GM15510 (cell line): ENCODE results near the gene SNX25.
A peak's percentile ranks its signal among the peaks of the same experiment; 100 is the strongest.

Experiments used
- POLR2A ChIP-seq: IDR thresholded peaks from 3 replicates; pipeline ENCODE4 v1.6.1; 2011; ENCODE audit warnings: borderline replicate concordance; ENCODE audit not compliant: insufficient read length; ENCODE audit errors: extremely low read depth

SNX25 gene

DNA sequence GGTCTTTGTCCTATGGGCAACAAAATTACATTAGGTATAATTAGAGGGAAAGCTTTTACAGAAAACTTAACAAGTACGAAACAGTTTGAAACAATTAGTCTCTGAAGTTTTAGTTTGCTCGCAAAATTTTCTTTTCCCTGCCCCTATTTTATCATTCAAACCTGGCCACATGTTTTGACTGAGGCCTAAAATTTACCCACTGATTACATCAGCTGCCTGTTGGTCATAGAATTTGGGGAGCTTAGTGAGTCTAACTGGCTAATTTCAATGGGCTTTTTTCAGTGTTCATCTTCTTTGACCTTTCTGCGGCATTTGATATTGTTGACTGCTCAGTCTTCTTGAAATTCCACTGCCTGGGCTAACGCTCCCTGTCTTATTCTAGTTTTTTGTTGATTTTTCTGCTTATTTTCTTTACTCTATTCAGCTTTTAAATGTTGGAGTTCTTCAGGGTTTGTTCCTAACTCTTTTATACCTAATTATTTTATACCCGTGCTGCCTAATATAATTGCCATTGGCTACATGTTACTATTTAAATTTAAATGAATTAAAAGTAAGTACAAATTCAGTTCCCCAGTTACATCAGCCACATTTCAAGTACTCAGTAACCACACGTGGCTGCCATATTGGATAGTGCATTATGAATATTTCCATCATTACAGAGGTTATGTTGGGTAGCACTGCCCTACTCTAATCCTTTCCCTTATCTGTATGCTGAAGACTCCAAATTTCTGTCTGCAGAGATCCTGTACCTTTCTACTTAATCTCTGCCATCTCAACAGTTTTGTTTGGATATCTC is 87.5 kb downstream of the SNX25 start:
- no peak for TF ChIP-seq POLR2A

DNA sequence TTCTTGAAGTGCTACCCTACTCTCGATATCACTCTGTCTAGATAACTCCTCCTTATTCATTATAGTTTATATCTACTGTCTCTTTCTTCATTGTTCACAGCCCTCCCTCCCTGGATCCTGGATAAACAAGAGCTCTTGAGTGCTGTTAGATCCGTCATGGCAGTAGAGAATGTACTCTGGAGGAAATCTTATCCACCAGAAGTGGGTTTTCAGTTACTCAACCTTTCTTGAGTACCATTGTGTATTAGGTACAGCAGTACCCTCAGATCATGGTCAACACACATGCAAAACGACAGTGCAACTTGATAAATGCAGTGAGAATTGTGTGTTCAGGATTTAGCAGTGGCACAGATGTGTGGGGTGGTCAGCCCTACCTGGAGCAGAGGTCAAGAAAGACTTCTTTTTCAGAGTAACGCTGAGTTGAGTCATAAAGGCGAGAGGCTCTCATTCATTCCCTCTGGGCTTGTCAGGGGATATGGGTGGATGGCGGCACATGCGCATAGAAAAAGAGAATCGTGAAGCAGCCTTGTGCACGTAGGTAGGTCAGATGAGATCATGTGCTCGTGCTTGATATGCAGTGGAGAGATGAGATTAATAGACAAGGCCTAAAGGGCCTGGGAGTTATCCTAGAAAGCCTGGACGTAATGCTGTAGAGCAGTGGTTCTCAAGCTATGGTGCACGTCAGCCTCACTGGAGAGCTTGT is 89.5 kb downstream of the SNX25 start:
- TF ChIP-seq POLR2A = no peak

DNA sequence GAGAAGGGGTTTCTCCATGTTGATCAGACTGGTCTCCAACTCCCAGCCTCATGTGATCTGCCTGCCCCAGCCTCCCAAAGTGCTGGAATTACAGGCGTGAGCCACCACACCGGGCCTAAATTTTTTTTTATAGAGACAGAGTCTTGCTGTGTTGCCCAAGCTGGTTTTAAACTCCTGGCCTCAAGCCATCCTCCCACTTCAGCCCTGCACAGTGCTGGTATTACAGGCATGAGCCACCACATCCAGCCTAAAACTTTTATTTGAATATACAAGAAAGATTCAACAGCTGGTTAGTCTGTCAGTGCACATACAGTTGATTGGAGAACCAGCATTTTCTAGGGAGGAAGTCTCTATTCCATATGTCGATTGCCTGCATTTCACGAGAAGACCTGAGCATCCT is 95.1 kb downstream of the SNX25 start:
- no peak for TF ChIP-seq POLR2A

DNA sequence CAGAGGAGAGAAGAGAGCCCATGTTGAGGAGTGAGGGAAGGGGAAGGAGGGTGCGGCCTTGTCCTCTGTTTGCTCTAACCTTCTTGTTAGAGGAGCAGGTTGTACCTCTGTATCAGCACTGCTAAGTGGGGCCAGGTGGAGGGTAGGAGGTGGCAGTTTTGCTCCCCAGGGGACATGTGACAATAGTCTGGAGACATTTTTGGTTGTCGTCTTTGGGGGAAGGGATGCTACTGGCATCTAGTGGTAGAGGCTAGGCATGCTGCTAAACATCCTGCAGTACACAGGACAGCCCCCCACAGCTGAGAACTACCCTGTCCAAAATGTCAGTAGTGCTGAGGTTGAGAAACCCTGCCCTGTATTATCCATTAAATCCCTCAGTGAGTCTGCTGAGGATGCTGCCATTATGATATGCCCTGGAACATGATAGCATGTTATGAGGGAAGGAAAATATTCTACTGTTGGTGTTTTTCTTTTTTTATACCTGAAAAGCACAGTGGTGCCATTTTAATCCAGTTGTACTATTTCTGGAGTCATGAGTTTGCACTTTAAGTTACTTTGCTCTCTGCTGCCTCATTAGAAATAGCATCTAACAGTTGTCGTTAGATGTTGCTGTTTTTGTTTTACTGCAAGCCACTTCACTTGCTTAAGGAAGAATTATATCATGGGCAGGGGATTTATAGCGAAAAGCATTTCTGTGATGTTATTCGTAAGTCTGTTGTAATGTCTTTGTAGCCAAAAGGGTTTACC is 95.7 kb downstream of the SNX25 start:
- TF ChIP-seq POLR2A = no peak

DNA sequence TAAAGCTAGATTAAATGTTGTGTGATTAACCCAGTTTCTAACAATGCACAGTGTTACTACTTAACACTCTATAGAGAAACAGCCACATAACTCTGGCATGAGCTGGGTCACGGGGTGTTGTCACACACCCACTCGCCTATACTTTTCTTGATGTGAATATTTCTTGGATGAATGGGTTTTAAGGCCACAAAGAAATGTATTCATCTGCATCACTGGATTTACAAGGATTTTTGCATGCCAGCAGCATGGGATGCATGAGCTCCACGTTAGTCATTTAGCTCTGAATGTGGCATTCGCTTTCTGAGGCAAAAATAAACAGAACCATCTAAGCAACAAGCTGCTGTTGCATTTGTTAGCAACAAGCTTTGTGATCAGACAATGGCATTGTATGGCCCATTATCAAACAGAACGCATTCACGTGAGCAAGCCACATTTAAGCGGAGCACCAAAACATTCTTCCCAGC is 96.6 kb downstream of the SNX25 start:
- TF ChIP-seq POLR2A = no peak

DNA sequence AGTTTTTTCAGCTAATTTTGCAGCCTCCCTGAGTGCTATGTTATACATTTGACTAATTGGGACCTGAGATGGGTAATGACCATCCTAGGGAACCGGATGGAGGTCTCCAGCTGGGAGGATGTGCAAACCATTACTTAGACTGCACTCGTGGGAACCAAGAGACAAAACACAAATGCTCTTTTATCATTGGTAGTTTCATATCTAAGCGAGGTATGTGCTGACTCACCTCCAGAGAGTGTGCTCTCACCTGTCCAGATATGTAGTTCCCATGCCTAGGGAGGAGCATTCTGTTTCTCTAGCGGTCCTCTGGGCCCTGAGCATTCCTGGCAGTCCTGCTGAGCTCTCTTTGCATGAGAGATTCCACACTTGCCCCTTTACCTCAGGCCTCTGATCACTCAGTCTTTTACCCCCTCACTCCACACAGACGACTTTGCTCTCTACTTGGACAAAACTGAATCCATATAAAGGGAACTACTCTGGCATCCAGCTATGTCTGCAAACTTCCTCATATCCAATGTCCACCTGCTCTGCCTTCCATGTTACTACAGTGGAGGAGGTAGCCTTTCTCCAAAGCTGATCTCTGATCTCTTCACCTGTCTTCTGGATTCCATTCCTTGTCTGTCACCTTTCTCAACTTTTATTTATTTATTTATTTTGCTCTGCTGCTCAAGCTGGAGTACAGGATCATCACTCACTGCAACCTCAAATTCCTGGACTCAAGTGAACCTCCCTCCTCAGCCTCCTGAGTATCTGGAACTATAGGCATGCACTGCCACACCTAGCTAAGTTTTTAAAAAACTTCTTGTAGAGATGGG is 97.9 kb downstream of the SNX25 start:
- peak; percentile 28 for TF ChIP-seq POLR2A

DNA sequence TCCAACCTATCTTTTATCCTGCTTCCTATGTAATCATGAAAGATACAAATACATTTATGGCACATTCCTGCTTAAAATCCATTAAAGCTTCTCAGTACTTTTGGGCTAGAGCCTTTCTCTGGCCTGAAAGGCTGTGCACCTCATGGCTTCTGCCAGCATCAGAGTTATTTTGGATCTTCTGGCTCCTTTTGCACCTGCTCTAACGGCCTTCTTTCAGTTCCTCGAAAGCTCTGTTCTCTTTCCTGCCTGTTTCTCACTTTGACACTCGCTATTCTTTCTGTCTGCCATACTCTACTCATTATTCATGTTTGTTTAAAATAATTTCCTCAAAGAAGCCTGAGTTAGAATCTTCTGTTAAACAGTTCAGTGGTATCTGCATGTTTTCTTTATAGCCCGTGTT is 100.4 kb downstream of the SNX25 start:
- no peak for TF ChIP-seq POLR2A

DNA sequence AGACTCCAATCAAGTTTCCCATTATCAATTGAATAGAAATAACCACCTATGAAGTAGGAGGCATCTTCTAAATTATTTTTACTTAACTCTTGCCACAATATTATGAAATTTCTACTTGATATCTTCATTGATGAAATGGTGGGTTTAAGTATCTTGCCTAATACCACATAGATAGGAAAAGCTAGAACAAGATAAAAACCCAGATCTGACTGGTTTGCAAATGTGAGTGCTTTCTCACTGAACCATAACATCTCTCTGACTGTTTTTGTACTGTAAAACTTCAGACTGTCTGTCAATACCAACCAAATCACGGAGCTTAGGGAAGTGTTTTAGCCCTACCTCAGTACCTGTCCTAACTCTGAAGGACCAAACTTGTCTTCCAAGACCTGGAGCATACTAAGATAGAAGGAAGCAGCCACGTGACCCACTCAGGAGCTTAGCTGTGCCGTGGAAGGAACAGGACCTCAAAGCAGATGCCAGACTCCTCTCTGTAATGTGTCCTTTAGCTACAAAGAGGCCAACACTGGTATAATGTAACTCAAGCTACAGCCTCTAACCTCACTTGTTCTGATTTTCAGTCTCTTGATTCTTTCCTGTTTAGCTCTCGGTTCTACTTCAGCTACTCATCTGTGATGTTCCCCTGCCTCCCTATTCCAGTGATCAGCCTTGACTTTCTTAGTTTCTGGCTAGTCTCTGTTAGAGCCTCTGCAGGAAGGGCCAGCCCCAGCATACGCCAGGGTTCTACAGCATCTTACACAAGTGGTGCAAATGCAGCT is 101.9 kb downstream of the SNX25 start:
- TF ChIP-seq POLR2A = no peak

DNA sequence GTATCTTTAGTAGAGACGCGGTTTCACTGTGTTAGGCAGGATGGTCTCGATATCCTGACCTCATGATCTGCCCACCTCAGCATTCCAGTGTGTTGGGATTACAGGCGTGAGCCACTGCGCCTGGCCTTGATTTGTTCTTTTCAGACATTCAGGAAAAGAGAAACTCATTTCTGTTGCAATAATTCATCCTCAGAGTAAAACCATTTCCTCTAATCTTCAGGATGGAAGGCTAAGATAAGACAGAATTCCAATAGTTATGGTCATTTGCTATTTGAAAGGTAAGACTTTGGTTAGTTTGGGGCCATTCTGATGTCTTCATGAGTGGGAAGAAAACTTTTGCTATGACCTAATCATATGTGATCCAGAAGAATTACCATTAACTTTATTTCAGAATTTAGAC is 103.3 kb downstream of the SNX25 start:
- TF ChIP-seq POLR2A = no peak

DNA sequence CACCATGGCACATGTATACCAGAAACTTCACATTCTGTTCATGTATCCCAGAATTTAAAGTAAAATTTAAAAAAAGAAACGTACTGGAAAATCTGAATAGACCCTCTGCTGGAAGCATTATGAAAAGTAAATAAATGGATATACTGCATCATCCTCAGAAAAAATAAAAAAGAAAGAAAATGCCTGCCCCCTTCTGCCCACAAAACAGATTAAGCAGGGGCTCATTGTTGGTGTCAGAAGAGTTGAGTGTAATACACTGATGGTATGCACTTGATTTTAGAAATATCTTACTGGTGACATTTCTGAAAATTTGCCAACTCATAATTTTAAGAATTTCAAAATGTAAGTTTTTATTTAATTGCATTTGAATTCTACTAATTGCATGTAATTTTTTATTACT is 108.5 kb downstream of the SNX25 start:
- TF ChIP-seq POLR2A = no peak

DNA sequence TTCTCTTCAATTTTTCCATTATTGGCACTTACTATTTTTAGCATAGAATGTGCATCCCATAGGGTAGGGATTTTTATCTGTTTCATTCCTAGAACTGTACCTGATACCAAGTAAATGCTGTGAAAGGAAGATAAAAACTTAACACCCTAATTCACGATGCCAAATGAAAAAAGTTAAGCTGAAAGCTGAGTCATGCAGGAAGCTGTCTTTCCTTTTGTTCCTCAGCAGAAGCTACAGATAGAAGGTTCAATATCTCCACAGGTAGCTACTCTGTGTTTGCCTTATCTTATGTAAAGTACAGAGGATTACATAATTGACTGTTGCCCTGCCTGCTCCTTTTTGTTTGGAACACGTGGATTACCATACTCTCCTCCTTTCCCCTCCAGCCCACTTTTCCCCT is 109.3 kb downstream of the SNX25 start:
- no peak for TF ChIP-seq POLR2A

DNA sequence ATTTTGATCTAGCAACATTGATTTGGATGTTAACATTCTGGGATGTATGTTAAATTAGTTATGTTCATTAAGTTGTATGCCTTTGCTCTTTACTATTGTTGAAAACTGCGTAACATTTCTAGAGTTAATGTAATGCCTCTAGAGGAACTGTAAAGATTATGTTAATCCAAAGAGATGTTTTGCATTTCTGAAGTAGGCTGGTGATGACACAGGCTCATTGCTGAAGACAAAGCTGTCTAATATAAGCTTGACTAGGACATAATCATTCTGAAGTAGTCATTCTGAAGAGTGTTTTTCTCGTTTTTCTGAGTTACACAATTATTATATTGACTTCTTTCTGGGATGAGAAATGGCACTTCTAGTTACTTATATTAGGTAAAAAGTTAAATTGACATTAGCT is 113.4 kb downstream of the SNX25 start:
- TF ChIP-seq POLR2A = no peak

DNA sequence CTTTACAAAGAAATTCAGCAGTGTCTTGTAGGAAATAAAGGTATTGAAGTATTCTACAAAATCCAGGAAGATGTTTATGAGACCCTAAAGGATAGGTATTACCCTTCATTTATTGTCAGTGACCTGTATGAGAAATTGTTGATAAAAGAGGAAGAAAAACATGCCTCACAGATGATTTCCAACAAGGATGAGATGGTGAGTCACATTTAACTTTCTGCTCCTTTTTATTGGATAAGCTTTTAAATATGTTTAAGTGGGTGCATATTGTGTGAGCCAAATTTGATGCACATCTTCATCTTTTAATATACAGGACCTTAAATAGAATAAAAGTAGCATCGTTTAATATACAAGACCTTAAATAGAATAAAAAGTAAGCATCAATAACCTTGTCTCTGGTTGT is 114.2 kb downstream of the SNX25 start:
- no peak for TF ChIP-seq POLR2A

DNA sequence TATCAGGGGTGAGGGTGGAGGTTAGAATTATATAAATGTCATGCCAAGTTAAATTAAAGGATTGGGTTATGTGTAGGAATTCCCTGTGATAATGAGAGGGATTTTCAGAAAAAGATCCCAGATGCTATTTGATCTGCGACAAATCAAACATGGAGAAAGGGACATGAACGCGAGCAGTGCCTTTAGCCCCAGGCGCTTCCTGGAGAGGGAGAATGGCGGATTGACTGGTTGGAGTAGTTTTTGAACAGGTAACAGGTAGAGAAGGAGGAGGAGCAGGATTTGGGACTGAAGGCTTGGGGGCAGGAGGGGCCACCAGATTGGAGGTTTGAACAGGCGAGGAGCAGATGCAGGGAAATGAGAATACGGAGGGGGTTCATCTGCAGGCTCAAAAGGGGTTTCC is 119.2 kb downstream of the SNX25 start:
- TF ChIP-seq POLR2A = no peak

DNA sequence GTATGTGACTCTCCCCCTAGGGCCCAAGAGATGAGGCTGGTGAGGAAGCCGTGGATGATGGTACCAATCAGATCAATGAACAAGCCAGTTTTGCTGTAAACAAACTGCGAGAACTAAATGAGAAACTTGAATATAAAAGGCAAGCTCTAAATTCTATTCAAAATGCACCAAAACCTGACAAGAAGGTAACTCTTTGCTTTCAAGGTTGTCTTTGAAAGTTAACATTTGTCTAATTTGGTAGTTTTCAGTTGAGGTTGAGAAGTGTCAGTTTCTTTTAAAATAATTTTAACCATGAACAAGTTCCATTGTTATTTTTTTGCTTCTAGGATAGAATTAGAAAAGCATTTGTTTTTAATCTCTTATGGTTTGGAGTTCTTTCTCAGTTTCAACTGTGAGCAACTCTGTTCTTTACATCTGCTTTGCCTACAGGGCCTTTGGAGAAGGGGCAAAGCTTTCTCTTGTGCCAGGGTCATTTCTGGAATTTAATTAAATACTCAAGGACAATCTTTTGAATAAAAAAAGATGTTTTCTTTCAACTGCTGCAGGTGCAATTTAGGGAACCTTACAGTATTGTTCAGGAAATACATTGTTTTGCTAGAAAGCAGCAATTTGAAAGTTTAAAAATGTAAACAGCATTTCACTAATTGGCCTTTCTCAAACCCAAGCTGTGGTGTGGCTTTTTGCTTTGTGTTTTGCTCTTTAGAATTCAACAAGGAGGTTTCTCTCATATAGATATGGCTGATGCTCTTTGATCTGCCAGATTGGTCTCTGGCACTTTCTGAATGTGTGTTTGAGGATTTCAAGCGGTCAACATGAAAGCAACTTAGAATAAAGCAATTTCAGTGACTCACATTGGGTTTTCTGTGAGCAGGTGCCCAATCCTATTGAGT is 123.4 kb downstream of the SNX25 start:
- no peak for TF ChIP-seq POLR2A
